Gastrocnemius medialis (tissue), 4 donors: ENCODE measurements around the gene CCR1. TPM values are rescaled to one million over a fixed set of nuclear protein-coding genes. Genes with fewer than 3 reads are reported as not detected.

Experiments used
- ATAC-seq, 2 donors: fragments of 150-250 bp; one replicate each; pipeline ENCODE4 v1.9.1; 2016
- DNase-seq, 2 donors: peaks; one replicate each; pipeline ENCODE4 v3.0.0-alpha.2; 2019
- H3K27ac ChIP-seq, 4 donors: fragments of 200-600 bp; sonication (generic); 1 replicate in 1 of 4; 2 replicates in 3 of 4; pipeline ENCODE4 v1.5.1; 2016 to 2018; ENCODE audit warnings: mild to moderate bottlenecking in 2 of 4, moderate library complexity in 1 of 4
- H3K27me3 ChIP-seq, 3 donors: fragments of 200-600 bp; sonication (generic) in 2 of 3; 1 replicate in 1 of 3; 2 replicates in 2 of 3; pipeline versions ENCODE4 v1.5.1 to v1.6.0; 2016 to 2019; ENCODE audit warnings: mild to moderate bottlenecking in 1 of 3, moderate library complexity in 1 of 3
- H3K36me3 ChIP-seq, 2 donors: fragments of 200-600 bp; sonication (generic) in 1 of 2; one replicate each; pipeline ENCODE4 v1.5.1; 2017 to 2018
- H3K4me1 ChIP-seq, 2 donors: fragments of 200-600 bp; sonication (generic) in 1 of 2; one replicate each; pipeline ENCODE4 v1.5.1; 2016 to 2017; ENCODE audit warnings: mild to moderate bottlenecking in 2 of 2
- H3K4me3 ChIP-seq, 4 donors: fragments of 200-600 bp; sonication (generic) in 3 of 4; 1 replicate in 1 of 4; 2 replicates in 3 of 4; pipeline ENCODE4 v1.5.1; 2016 to 2019; ENCODE audit warnings: mild to moderate bottlenecking in 2 of 4
- H3K9me3 ChIP-seq, 3 donors: fragments of 200-600 bp; sonication (generic) in 2 of 3; 1 replicate in 1 of 3; 2 replicates in 2 of 3; pipeline ENCODE4 v1.5.1; 2016 to 2019
- CTCF ChIP-seq, 5 experiments: fragments of 450-650 bp in 3 of 5; fragments of 200-600 bp in 2 of 5; sonication (generic) in 2 of 5; IDR thresholded peaks in 4 of 5; conservative IDR thresholded peaks in 1 of 5; 1 replicate in 4 of 5; 2 replicates in 1 of 5; pipeline ENCODE4 v1.5.1; 2016 to 2019; ENCODE audit warnings: antibody characterized with exemption in 5 of 5, mild to moderate bottlenecking in 3 of 5, moderate library complexity in 3 of 5
- POLR2A ChIP-seq, 2 donors: fragments of 450-650 bp; IDR thresholded peaks; one replicate each; pipeline ENCODE4 v1.6.1; 2017; ENCODE audit warnings: antibody characterized with exemption in 2 of 2, mild to moderate bottlenecking in 2 of 2, moderate library complexity in 2 of 2
- in situ Hi-C, 4 donors: fragments of 200-750 bp; cut with MboI; loops; one replicate each; pipeline versions ENCODE4 v1.15.0 to v1.8.0; 2017; ENCODE audit warnings: low sequenced_read_pairs in 4 of 4
- intact Hi-C: fragments of 100-400 bp; cut with DNase I; formaldehyde crosslinking; loops from one replicate; pipeline ENCODE4 v1.15.1; 2023; ENCODE audit warnings: low total_unique reads
- total RNA-seq, 4 donors: library from RNA; depleted of rRNA; stranded (reverse); fragments of >200 nt; gene quantifications; one replicate each; pipeline versions ENCODE4 v1.1.0 to v1.2.3, GENCODE V29; 2016

Gene CCR1
- total RNA-seq, 4 donors from 2014 or later: 0.53 to 2.3 (median 1.9) TPM

GRCh38 chr3:46235425-46235824 lies 27.3 kb upstream of the CCR1 start:
- Histone ChIP-seq H3K4me3 (no peak overlapping the region), H3K36me3 (no peaks in the 10 kb centered on the region), H3K27ac (no peak overlapping the region), H3K27me3 (no peaks in the 10 kb centered on the region), H3K9me3 (no peaks in the 10 kb centered on the region), H3K4me1 (no peaks in the 10 kb centered on the region)
- no peak for ATAC-seq
- DNase-seq: no peak
- TF ChIP-seq POLR2A (IDR thresholded peaks at IDR 0.05) (no peak), CTCF (IDR thresholded peaks at IDR 0.05 in 4 of 5, conservative IDR thresholded peaks at IDR 0.05 in 1 of 5) (no peak)
- in situ Hi-C loops (no loop called here), intact Hi-C loops (no loop called here)

- Histone ChIP-seq H3K27ac (no peak overlapping the region), H3K4me3 (no peak overlapping the region), H3K4me1 (no peaks in the 10 kb centered on the region), H3K27me3 (no peaks in the 10 kb centered on the region), H3K36me3 (no peaks in the 10 kb centered on the region), H3K9me3 (no peaks in the 10 kb centered on the region)
- no peak for TF ChIP-seq CTCF (IDR thresholded peaks at IDR 0.05 in 4 of 5, conservative IDR thresholded peaks at IDR 0.05 in 1 of 5)
- TF ChIP-seq POLR2A (IDR thresholded peaks at IDR 0.05): no peak
- no peak for DNase-seq
- in situ Hi-C loops (no loop called here), intact Hi-C loops (no loop called here)
- ATAC-seq: no peak
Measured at GRCh38 chr3:46233194-46233593, 25.1 kb upstream of the CCR1 start.

- intact Hi-C loops (no loop called here), in situ Hi-C loops (no loop called here)
- H3K27ac ChIP-seq: no peak overlapping the region
- TF ChIP-seq POLR2A (IDR thresholded peaks at IDR 0.05): no peak
- no peak for TF ChIP-seq CTCF (IDR thresholded peaks at IDR 0.05 in 4 of 5, conservative IDR thresholded peaks at IDR 0.05 in 1 of 5)
- H3K4me3 ChIP-seq: no peak overlapping the region
- H3K36me3 ChIP-seq: no peaks in the 10 kb centered on the region
- ATAC-seq (no peak), DNase-seq (no peak)
- no peaks in the 10 kb centered on the region for H3K27me3 ChIP-seq
- H3K4me1 ChIP-seq: no peaks in the 10 kb centered on the region
- no peaks in the 10 kb centered on the region for H3K9me3 ChIP-seq
Measured at GRCh38 chr3:46231323-46231722, 23.2 kb upstream of the CCR1 start.

GRCh38 chr3:46228260-46229242 lies 20.4 kb upstream of the CCR1 start:
- DNase-seq (no peak), ATAC-seq (peak in 1 of 2 donors; percentile 62)
- Histone ChIP-seq H3K36me3 (no peaks in the 10 kb centered on the region), H3K4me3 (no peak overlapping the region), H3K27ac (no peak overlapping the region), H3K9me3 (no peaks in the 10 kb centered on the region), H3K27me3 (no peaks in the 10 kb centered on the region), H3K4me1 (no peaks in the 10 kb centered on the region)
- intact Hi-C loops: no loop called here
- in situ Hi-C loops: no loop called here
- TF ChIP-seq CTCF (IDR thresholded peaks at IDR 0.05 in 4 of 5, conservative IDR thresholded peaks at IDR 0.05 in 1 of 5): no peak
- no peak for TF ChIP-seq POLR2A (IDR thresholded peaks at IDR 0.05)
